ENCODE results near the gene TSPAN5. TPM values are rescaled to one million over a fixed set of nuclear protein-coding genes. Genes with fewer than 3 reads are reported as not detected.

Gene TSPAN5
- total RNA-seq, 1 donor from 2014 or later: 61.4 TPM

DNA sequence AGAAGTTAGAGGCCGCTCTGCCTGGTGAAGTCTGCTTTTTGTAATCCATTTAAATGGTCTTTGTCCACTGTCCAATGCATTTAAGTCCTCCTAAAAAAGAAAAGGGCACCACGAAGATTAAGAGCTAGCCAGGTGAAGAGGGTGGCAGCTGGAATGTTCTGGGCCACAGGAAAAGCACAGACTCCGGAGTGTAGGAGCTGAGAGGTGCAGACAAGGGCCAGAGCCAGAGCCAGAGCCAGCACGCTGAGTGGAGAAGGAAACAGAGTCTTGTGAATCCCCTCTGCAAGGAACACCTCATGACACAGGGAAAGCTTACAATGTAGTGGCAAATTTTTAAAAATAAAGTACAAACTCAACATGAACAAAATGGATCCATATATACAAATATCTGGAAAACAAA is 83.6 kb downstream of the TSPAN5 start:
- Histone ChIP-seq H3K4me3 (ENCODE audit: insufficient read depth, low read depth, low read length) (no peak overlapping the region), H3K9me3 (ENCODE audit: insufficient read depth, low read depth, low read length) (no peaks in the 10 kb centered on the region), H2AFZ (ENCODE audit: low read depth, low read length) (no peak overlapping the region), H3K4me1 (ENCODE audit: insufficient read depth, low read length) (no peaks in the 10 kb centered on the region), H4K20me1 (ENCODE audit: insufficient read depth, low read length) (peaks cover 48% of the 10 kb centered on the region), H3K79me2 (ENCODE audit: insufficient read depth, low read length) (peaks cover 93% of the 10 kb centered on the region), H3K27ac (ENCODE audit: low read depth, low read length) (no peak overlapping the region), H3K9ac (ENCODE audit: low read length) (no peak overlapping the region), H3K4me2 (ENCODE audit: low read length) (no peak overlapping the region), H3K36me3 (ENCODE audit: insufficient read depth, low read length) (peaks cover 13% of the 10 kb centered on the region), H3K27me3 (ENCODE audit: insufficient read depth, low read length) (no peaks in the 10 kb centered on the region)
- Mint-ChIP-seq H3K27ac (ENCODE audit: unreplicated experiment) (no peak overlapping the region), H3K36me3 (ENCODE audit: low read depth, unreplicated experiment) (peaks cover 11% of the 10 kb centered on the region), H3K27me3 (ENCODE audit: low read depth, unreplicated experiment) (no peaks in the 10 kb centered on the region), H3K9me3 (ENCODE audit: unreplicated experiment) (peaks cover 2% of the 10 kb centered on the region), H3K4me3 (ENCODE audit: unreplicated experiment) (no peak overlapping the region), H3K4me1 (ENCODE audit: low read depth, unreplicated experiment) (peaks cover 2% of the 10 kb centered on the region)
- FAIRE-seq: no peak
- DNase-seq (ENCODE audit: low read depth): no peak
- TF ChIP-seq, protein P1, sequence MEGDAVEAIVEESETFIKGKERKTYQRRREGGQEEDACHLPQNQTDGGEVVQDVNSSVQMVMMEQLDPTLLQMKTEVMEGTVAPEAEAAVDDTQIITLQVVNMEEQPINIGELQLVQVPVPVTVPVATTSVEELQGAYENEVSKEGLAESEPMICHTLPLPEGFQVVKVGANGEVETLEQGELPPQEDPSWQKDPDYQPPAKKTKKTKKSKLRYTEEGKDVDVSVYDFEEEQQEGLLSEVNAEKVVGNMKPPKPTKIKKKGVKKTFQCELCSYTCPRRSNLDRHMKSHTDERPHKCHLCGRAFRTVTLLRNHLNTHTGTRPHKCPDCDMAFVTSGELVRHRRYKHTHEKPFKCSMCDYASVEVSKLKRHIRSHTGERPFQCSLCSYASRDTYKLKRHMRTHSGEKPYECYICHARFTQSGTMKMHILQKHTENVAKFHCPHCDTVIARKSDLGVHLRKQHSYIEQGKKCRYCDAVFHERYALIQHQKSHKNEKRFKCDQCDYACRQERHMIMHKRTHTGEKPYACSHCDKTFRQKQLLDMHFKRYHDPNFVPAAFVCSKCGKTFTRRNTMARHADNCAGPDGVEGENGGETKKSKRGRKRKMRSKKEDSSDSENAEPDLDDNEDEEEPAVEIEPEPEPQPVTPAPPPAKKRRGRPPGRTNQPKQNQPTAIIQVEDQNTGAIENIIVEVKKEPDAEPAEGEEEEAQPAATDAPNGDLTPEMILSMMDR (IDR thresholded peaks at IDR 0.05; ENCODE audit: insufficient read depth, low read depth, low read length): no peak
- TF ChIP-seq EZH2 (IDR thresholded peaks at IDR 0.05; ENCODE audit: insufficient read depth, low read length): no peak

DNA sequence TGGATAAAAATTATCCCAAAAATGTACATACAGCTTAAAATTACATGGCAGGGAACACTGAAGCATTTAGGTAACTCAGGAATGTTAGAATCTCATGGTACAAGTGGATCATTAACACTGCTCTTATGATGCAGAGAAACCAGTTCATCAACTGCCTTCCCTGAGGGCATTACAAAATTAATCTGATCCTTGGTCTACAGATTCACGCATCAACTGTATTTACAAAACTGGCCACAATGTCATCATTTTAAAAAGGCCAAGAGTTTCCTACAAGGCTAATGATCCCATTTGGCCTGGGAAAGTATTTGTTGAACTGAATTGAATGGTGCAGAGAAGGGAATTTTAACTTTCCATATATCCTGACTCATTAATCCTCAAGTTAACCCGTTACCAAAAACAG is 84.6 kb downstream of the TSPAN5 start:
- TF ChIP-seq, protein P1 (IDR thresholded peaks at IDR 0.05; ENCODE audit: insufficient read depth, low read depth, low read length): no peak
- no peak for TF ChIP-seq EZH2 (IDR thresholded peaks at IDR 0.05; ENCODE audit: insufficient read depth, low read length)
- peaks cover 6% of the 10 kb centered on the region for H3K4me1 Mint-ChIP-seq (ENCODE audit: low read depth, unreplicated experiment)
- Histone ChIP-seq H3K79me2 (ENCODE audit: insufficient read depth, low read length) (peaks cover 93% of the 10 kb centered on the region), H3K27ac (ENCODE audit: low read depth, low read length) (no peak overlapping the region), H3K27me3 (ENCODE audit: insufficient read depth, low read length) (no peaks in the 10 kb centered on the region), H3K4me1 (ENCODE audit: insufficient read depth, low read length) (peaks cover 7% of the 10 kb centered on the region), H4K20me1 (ENCODE audit: insufficient read depth, low read length) (peaks cover 53% of the 10 kb centered on the region), H2AFZ (ENCODE audit: low read depth, low read length) (no peak overlapping the region), H3K9ac (ENCODE audit: low read length) (no peak overlapping the region), H3K4me3 (ENCODE audit: insufficient read depth, low read depth, low read length) (no peak overlapping the region), H3K9me3 (ENCODE audit: insufficient read depth, low read depth, low read length) (no peaks in the 10 kb centered on the region), H3K36me3 (ENCODE audit: insufficient read depth, low read length) (peaks cover 13% of the 10 kb centered on the region), H3K4me2 (ENCODE audit: low read length) (no peak overlapping the region)
- no peak overlapping the region for H3K27ac Mint-ChIP-seq (ENCODE audit: unreplicated experiment)
- DNase-seq (ENCODE audit: low read depth) (no peak), FAIRE-seq (no peak)
- peaks cover 2% of the 10 kb centered on the region for H3K9me3 Mint-ChIP-seq (ENCODE audit: unreplicated experiment)
- H3K27me3 Mint-ChIP-seq (ENCODE audit: low read depth, unreplicated experiment): no peaks in the 10 kb centered on the region
- H3K4me3 Mint-ChIP-seq (ENCODE audit: unreplicated experiment): no peak overlapping the region
- peaks cover 11% of the 10 kb centered on the region for H3K36me3 Mint-ChIP-seq (ENCODE audit: low read depth, unreplicated experiment)

DNA sequence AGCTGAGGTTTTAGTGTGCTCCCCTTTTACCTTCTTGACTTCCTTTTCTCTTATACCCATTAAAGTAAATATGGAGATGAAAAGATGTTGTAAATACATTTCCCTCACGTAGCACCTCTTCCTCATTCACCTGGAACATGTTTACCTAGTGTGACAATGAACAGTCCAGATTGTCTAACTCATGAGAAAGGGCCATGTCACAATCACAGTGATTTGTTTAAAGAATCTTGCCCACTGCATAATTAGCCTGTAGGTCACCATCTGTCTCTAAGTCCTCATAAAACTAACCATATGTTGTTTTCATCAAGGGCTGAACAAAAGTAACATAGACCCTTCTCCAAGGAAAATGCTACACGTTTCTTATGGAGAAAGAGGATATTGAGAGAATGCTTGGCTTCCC is 85.7 kb downstream of the TSPAN5 start:
- Histone ChIP-seq H3K4me3 (ENCODE audit: insufficient read depth, low read depth, low read length) (no peak overlapping the region), H4K20me1 (ENCODE audit: insufficient read depth, low read length) (peaks cover 49% of the 10 kb centered on the region), H3K4me1 (ENCODE audit: insufficient read depth, low read length) (peaks cover 7% of the 10 kb centered on the region), H3K27ac (ENCODE audit: low read depth, low read length) (no peak overlapping the region), H3K4me2 (ENCODE audit: low read length) (no peak overlapping the region), H3K9ac (ENCODE audit: low read length) (no peak overlapping the region), H3K36me3 (ENCODE audit: insufficient read depth, low read length) (peaks cover 13% of the 10 kb centered on the region), H2AFZ (ENCODE audit: low read depth, low read length) (no peak overlapping the region), H3K27me3 (ENCODE audit: insufficient read depth, low read length) (no peaks in the 10 kb centered on the region), H3K79me2 (ENCODE audit: insufficient read depth, low read length) (peaks cover 93% of the 10 kb centered on the region), H3K9me3 (ENCODE audit: insufficient read depth, low read depth, low read length) (no peaks in the 10 kb centered on the region)
- FAIRE-seq: no peak
- Mint-ChIP-seq H3K27me3 (ENCODE audit: low read depth, unreplicated experiment) (no peaks in the 10 kb centered on the region), H3K4me1 (ENCODE audit: low read depth, unreplicated experiment) (peaks cover 10% of the 10 kb centered on the region), H3K36me3 (ENCODE audit: low read depth, unreplicated experiment) (peaks cover 11% of the 10 kb centered on the region), H3K4me3 (ENCODE audit: unreplicated experiment) (no peak overlapping the region), H3K27ac (ENCODE audit: unreplicated experiment) (no peak overlapping the region), H3K9me3 (ENCODE audit: unreplicated experiment) (peaks cover 2% of the 10 kb centered on the region)
- TF ChIP-seq, protein P1 (IDR thresholded peaks at IDR 0.05; ENCODE audit: insufficient read depth, low read depth, low read length): no peak
- TF ChIP-seq EZH2 (IDR thresholded peaks at IDR 0.05; ENCODE audit: insufficient read depth, low read length): no peak
- DNase-seq (ENCODE audit: low read depth): no peak
